ENCODE data around the gene COL6A3.

COL6A3 gene

GRCh38 chr2:237345891-237346640 lies 67.9 kb downstream of the COL6A3 start:
- no peak for DNase-seq

GRCh38 chr2:237345411-237345810 lies 68.6 kb downstream of the COL6A3 start:
- no peak for DNase-seq

- no peak for DNase-seq
Measured at GRCh38 chr2:237344942-237345341, 69.0 kb downstream of the COL6A3 start.

GRCh38 chr2:237343993-237344392 lies 70.0 kb downstream of the COL6A3 start:
- DNase-seq, result no peak

- no peak for DNase-seq
Measured at GRCh38 chr2:237341872-237342271, 72.1 kb downstream of the COL6A3 start.

GRCh38 chr2:237337586-237337985 lies 76.4 kb downstream of the COL6A3 start:
- DNase-seq, result no peak

GRCh38 chr2:237336131-237336530 lies 77.8 kb downstream of the COL6A3 start:
- DNase-seq, result no peak

GRCh38 chr2:237333748-237334147 lies 80.2 kb downstream of the COL6A3 start:
- DNase-seq, result no peak

GRCh38 chr2:237330541-237330940 lies 83.4 kb downstream of the COL6A3 start:
- no peak for DNase-seq

- no peak for DNase-seq
Measured at GRCh38 chr2:237327175-237327950, 86.6 kb downstream of the COL6A3 start.

GRCh38 chr2:237326266-237327171 lies 87.4 kb downstream of the COL6A3 start:
- DNase-seq, result no peak

- DNase-seq, result no peak
Measured at GRCh38 chr2:237324837-237325236, 89.1 kb downstream of the COL6A3 start.

- DNase-seq, result no peak
Measured at GRCh38 chr2:237324405-237324831, 89.5 kb downstream of the COL6A3 start.

GRCh38 chr2:237323656-237324055 lies 90.3 kb downstream of the COL6A3 start:
- no peak for DNase-seq

- no peak for DNase-seq
Measured at GRCh38 chr2:237322564-237322963, 91.4 kb downstream of the COL6A3 start.

- no peak for DNase-seq
Measured at GRCh38 chr2:237321746-237322145, 92.2 kb downstream of the COL6A3 start.

- DNase-seq, result no peak
Measured at GRCh38 chr2:237320801-237321560, 93.0 kb downstream of the COL6A3 start.

- no peak for DNase-seq
Measured at GRCh38 chr2:237319887-237320286, 94.1 kb downstream of the COL6A3 start.

- no peak for DNase-seq
Measured at GRCh38 chr2:237319086-237319820, 94.7 kb downstream of the COL6A3 start.

GRCh38 chr2:237316339-237316738 lies 97.6 kb downstream of the COL6A3 start:
- no peak for DNase-seq

- no peak for DNase-seq
Measured at GRCh38 chr2:237315829-237316225, 98.1 kb downstream of the COL6A3 start.
